ENCODE data around the gene UCHL5. TPM values are rescaled to one million over a fixed set of nuclear protein-coding genes. Genes with fewer than 3 reads are reported as not detected.

The UCHL5 gene, protein sequence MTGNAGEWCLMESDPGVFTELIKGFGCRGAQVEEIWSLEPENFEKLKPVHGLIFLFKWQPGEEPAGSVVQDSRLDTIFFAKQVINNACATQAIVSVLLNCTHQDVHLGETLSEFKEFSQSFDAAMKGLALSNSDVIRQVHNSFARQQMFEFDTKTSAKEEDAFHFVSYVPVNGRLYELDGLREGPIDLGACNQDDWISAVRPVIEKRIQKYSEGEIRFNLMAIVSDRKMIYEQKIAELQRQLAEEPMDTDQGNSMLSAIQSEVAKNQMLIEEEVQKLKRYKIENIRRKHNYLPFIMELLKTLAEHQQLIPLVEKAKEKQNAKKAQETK
- total RNA-seq = 89.2 and 97.2 TPM in 2 replicates

DNA sequence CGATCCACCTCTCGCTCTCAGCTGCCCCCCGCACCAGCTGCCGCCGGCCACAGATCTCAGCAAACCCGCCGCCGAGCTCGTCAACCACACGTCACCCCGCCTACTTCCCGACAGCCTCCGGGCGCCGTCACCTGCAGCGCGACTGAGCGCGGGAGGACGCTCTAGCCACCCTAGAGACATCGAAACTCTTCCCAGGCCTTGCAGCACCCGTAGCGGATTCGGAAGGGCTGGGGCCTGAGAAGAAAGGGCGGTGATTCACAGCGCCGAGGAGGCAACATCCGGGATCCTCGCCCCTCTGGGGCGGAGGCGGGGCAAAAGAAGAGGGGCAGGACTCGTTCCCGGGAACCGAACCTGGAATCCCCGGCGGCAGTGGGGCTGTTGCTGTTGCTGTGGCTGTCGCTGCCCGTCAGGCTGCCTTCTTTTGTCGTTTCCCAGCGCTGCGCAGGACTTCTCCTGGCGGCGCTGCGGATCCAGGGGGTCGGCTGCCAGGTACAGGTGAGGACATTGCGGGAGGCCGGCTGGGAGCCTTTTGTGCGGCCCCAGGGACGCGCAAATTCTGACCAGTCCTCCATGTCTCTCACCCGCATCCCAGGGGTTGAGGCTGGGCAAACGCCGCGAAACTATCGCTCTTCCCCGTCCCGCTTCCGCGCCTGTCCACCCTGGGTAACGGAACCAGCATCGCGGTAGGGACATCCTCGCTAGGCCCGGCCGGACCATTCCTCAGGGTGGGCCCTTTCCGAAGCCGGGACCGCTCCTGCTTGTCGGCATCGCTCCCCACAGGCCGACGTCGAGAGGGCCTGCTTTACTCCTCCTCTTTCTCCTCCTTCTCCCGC is at the start of gene UCHL5, which contains the start of gene RO60:
Gene UCHL5 (minus strand): TSS at position 79 of the 833 bp plus-strand sequence. CDS start 100 bp downstream, outside the sequence.
Gene RO60 (plus strand): TSS at position 331 of the 833 bp plus-strand sequence. CDS start 9,443 bp downstream, outside the sequence.
- Mint-ChIP-seq H3K36me3 (ENCODE audit: low read depth) (peaks cover 42% of the 10 kb centered on the region), H3K4me1 (peaks cover 46% of the 10 kb centered on the region), H3K4me3 (peak within 1 kb of the TSS; percentile 98), H3K9me3 (no peaks in the 10 kb centered on the region), H3K27ac (peak within 1 kb of the TSS; percentile 99), H3K27me3 (no peaks in the 10 kb centered on the region)
- DNase-seq = peak; percentile 98
- intact Hi-C loops (cut with micrococcal nuclease) = loop anchor here (1.0 to 5.0 kb wide), 7 partner anchors 46 to 457 kb away; partner anchors contain the start of genes CDC73 and GLRX2

DNA sequence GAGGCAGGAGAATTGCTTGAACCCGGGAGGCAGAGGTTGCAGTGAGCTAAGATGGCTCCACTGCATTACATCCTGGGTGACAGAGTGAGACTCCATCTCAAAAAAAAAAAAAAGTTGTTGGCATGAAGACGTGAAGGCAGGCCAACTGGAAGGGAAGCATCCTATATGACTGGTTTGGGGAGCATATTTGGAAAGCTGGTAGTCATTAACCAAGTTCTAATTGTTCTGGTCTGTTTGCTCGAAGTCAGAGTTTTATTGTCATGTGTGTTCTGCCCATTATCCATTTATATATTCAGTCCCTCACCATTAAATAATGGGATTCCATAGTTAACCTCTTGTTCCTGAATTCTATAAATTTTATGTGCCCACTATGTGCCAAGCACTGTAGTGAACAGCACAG is 49.3 kb upstream of the UCHL5 start:
- no peak for DNase-seq
- no peak overlapping the region for H3K27ac Mint-ChIP-seq
- H3K4me1 Mint-ChIP-seq = peaks cover 11% of the 10 kb centered on the region
- no peaks in the 10 kb centered on the region for H3K36me3 Mint-ChIP-seq (ENCODE audit: low read depth)
- H3K27me3 Mint-ChIP-seq = peaks cover 9% of the 10 kb centered on the region
- H3K4me3 Mint-ChIP-seq = no peak overlapping the region
- intact Hi-C loops (cut with micrococcal nuclease) = loop anchor here (5.0 kb wide), 1 partner anchor 301 kb away; the partner anchor contains the start of gene RGS2
- H3K9me3 Mint-ChIP-seq = no peaks in the 10 kb centered on the region

DNA sequence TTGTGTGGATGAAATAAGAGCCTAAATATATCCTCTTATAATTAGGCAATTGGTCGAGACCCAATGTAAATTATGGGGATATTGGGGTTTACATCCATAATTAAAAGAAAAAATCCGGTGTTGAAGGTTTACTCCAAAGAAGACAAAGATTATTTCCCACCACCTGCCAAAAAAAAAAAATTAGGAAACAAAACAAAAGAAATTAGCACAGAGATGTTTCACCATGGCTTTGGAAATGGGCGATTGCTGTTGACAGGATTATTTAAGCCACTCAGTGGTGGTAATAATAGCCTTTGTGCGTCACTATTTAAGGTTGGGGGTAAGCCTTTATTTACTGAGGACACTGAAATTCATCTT is 46.6 kb upstream of the UCHL5 start:
- Mint-ChIP-seq H3K9me3 (no peaks in the 10 kb centered on the region), H3K36me3 (ENCODE audit: low read depth) (no peaks in the 10 kb centered on the region), H3K27me3 (peaks cover 7% of the 10 kb centered on the region), H3K4me1 (peaks cover 20% of the 10 kb centered on the region), H3K27ac (peak overlapping the region; percentile 74), H3K4me3 (peak overlapping the region; percentile 94)
- intact Hi-C loops (cut with micrococcal nuclease) = loop anchor here (1.0 to 5.0 kb wide), 3 partner anchors 17 to 298 kb away; partner anchors contain the start of genes CDC73, RGS2, RO60 and UCHL5
- DNase-seq = no peak

DNA sequence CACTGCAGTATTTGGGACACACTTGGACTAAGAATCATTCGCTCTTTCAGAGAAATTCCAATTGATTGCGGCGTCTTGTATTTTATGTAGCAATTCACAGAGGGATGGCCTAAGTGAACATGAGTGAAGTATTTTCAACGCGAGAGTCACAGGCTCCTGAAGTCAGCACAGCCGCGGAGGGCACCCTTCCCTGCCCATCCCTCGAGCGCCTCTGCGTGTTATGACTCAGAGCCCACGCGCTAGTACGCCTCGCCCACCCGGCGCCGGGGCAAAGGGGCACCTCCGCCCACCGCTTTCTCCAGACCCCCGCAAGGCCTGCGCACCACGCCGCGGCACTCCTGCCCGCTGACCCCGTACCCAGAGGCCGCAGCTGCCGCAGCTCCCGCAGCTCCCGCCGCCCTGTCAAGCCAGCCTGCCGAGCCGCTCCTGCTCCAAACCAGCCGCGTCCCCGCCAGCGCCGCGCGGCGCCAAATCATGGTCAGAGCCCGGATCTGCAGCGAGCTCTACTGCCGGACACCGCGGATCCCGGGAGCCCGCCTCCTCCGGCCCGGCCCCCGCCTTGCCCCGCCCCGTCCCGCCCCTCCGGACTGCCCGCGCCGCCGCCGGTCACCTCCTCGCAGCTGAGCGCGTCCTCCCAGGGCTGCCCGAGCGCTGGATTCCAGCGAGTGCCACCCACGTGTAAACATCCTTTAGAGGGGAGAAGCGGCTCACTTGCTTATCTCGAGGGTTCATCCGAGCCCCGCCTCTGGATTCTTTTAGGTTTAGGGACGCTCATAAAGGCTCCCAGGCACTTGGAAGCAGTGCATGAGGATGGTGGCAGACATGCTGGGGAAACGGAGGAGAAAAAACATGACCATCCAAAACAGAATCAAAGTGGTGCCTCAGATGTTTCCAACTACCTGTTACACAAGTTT is 46.0 kb upstream of the UCHL5 start, which contains the start of gene GLRX2:
Gene GLRX2 (minus strand): TSS at position 508 of the 914 bp plus-strand sequence. CDS start 32 bp downstream, at position 476.
- H3K27ac Mint-ChIP-seq = peak within 1 kb of the TSS; percentile 79
- H3K4me1 Mint-ChIP-seq = peaks cover 20% of the 10 kb centered on the region
- peak; percentile 87 for DNase-seq
- peaks cover 6% of the 10 kb centered on the region for H3K36me3 Mint-ChIP-seq (ENCODE audit: low read depth)
- no peaks in the 10 kb centered on the region for H3K9me3 Mint-ChIP-seq
- peaks cover 7% of the 10 kb centered on the region for H3K27me3 Mint-ChIP-seq
- H3K4me3 Mint-ChIP-seq = peak within 1 kb of the TSS; percentile 94
- intact Hi-C loops (cut with micrococcal nuclease) = loop anchor here (1.0 to 5.0 kb wide), 3 partner anchors 17 to 298 kb away; partner anchors contain the start of genes CDC73, RGS2, RO60 and UCHL5

DNA sequence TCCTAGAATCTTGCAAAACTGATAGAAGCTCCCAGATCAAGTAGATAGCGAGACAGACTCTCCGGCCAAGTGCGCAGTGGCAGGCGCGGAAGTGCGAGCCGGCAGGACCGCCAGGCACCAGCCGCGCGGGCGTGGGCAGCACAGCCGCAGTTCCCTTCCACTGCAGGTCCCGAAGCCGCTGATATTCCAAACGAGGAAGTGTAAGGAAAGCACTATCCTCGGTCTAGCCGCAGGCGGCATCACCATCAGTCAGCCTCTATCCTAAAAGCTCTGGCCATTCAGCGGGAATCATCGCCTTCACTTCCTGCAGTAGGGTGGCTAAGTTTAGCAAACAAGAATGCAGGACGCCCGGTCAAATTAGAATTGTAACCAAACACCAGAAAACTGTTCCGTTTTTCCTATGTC is 45.3 kb upstream of the UCHL5 start:
- peaks cover 7% of the 10 kb centered on the region for H3K27me3 Mint-ChIP-seq
- intact Hi-C loops (cut with micrococcal nuclease) = no loop called here
- no peaks in the 10 kb centered on the region for H3K9me3 Mint-ChIP-seq
- DNase-seq = peak; percentile 77
- H3K4me1 Mint-ChIP-seq = peaks cover 20% of the 10 kb centered on the region
- H3K27ac Mint-ChIP-seq = peak overlapping the region; percentile 79
- peaks cover 11% of the 10 kb centered on the region for H3K36me3 Mint-ChIP-seq (ENCODE audit: low read depth)
- H3K4me3 Mint-ChIP-seq = peak overlapping the region; percentile 94

DNA sequence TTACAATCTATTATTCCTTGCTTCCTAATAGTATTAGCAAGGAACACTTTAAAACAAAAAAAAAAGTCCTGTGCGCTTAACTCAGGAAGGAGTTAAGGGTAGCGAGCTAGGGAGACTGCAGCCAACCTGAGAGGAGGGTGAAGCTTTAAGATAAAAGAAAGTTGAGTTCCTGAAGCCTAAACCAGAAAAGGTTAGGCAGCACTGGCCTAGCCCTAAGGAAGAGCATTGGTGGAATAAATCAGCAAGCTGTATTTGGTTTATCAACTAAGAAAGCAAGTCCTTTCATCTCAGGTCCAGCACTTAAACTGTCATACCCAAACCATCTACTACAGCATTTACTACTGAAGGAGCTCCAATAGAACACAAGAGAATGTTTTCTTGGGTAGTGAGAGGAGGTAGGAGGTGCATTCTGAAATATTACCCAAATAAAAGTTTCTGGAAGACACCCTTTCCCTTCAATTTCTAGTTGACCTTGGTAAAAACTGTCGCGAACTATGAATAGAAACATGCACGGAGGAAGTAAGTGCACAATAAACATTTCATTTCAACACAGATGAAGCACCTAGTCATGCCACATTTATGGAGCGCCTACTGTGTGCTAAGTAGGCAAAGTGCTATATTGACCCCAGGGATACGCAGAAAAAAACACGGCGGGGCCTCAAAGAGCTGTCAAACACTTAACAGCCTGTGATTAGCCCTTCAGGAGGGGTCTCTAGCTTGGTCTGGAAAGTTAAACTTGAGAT is 44.8 kb upstream of the UCHL5 start:
- Mint-ChIP-seq H3K4me1 (peaks cover 20% of the 10 kb centered on the region), H3K27ac (peak overlapping the region; percentile 51), H3K27me3 (peaks cover 5% of the 10 kb centered on the region), H3K4me3 (peak overlapping the region; percentile 94), H3K9me3 (no peaks in the 10 kb centered on the region), H3K36me3 (ENCODE audit: low read depth) (peaks cover 11% of the 10 kb centered on the region)
- intact Hi-C loops (cut with micrococcal nuclease) = no loop called here
- no peak for DNase-seq

DNA sequence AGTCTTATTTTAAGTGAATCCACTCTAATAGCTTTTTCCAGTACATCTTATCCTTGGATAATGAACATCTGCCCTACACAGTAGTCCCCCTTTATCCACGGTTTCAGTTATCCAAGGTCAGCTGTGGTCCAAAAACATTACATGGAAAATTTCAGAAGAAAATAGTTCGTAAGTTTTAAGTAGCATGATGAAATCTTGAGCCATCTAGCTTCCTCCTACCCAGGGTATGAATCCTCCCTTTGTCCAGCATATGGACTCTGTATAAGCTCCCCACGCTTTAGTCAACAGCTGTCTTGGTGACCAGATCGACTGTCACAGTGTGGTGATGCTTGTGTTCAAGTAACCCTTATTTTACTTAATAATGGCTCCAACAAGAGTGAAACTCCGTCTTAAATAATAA is 43.5 kb upstream of the UCHL5 start:
- intact Hi-C loops (cut with micrococcal nuclease) = no loop called here
- Mint-ChIP-seq H3K36me3 (ENCODE audit: low read depth) (peaks cover 15% of the 10 kb centered on the region), H3K27ac (no peak overlapping the region)

DNA sequence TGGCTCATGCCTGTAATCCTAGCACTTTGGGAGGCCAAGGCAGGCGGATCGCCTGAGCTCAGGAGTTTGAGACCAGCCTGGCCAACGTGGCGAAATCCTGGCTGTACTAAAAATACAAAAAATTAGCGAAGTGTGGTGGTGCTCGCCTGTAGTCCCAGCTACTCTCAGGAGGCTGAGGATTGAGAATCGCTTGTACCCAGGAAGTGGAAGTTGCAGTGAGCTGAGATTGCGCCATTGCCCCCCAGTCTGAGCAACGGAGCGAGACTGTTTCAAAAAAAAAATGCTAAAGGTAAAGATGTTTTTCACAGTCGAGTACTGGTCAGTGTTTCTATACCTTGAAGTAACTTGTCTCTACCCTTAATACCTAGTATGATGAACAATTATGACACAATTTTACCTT is 35.0 kb upstream of the UCHL5 start:
- Mint-ChIP-seq H3K27me3 (no peaks in the 10 kb centered on the region), H3K4me3 (no peak overlapping the region), H3K9me3 (no peaks in the 10 kb centered on the region), H3K27ac (no peak overlapping the region), H3K36me3 (ENCODE audit: low read depth) (peaks cover 30% of the 10 kb centered on the region), H3K4me1 (no peaks in the 10 kb centered on the region)
- intact Hi-C loops (cut with micrococcal nuclease) = no loop called here
- no peak for DNase-seq

More for the DNA sequence above, 43.5 kb upstream of the UCHL5 start:
- Mint-ChIP-seq H3K9me3 (no peaks in the 10 kb centered on the region), H3K4me3 (no peak overlapping the region), H3K4me1 (peaks cover 20% of the 10 kb centered on the region), H3K27me3 (peaks cover 2% of the 10 kb centered on the region)
- DNase-seq = no peak

DNA sequence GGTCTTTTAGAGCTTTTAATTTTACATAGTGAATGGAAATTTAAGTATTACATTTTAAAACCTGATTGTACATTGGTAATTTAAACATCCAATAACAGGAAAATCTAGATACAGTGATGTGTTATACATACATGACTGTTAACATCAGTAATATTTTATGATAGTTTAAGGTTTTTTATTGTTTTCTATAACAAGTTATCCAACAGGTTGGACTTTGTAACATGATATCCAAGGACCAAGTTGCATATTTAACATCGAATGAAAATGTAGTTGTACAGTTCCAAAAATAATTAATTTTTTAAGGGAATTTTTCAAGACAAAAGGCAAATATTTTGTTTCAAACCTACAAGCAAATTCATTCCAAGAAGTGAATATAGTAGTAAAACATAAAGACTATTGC is 31.7 kb upstream of the UCHL5 start:
- DNase-seq = no peak
- H3K27me3 Mint-ChIP-seq = no peaks in the 10 kb centered on the region

DNA sequence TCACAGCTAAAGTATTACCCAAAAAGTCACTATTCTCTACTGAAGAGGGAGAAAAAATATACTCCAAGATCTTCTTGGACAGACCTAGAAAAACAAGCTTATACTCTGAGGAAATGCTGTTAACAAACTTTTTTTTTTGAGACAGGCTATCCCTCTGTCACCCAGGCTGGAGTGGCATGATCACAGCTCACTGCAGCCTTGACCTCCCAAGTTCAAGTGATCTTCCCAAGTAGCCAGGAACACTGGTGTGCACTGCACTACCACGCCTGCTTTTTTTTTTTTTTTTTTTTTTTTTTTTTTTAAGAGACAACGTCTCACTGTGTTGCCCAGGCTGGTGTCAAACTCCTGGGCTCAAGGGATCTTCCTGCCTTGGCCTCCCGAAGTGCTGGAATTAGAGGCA is 28.7 kb upstream of the UCHL5 start:
- Mint-ChIP-seq H3K27me3 (no peaks in the 10 kb centered on the region), H3K9me3 (no peaks in the 10 kb centered on the region), H3K4me1 (peaks cover 1% of the 10 kb centered on the region), H3K4me3 (no peak overlapping the region), H3K36me3 (ENCODE audit: low read depth) (peaks cover 26% of the 10 kb centered on the region), H3K27ac (no peak overlapping the region)
- no peak for DNase-seq
- intact Hi-C loops (cut with micrococcal nuclease) = no loop called here

More for the DNA sequence above, 31.7 kb upstream of the UCHL5 start:
- intact Hi-C loops (cut with micrococcal nuclease) = no loop called here
- Mint-ChIP-seq H3K9me3 (no peaks in the 10 kb centered on the region), H3K27ac (no peak overlapping the region), H3K36me3 (ENCODE audit: low read depth) (peaks cover 19% of the 10 kb centered on the region), H3K4me1 (peaks cover 1% of the 10 kb centered on the region), H3K4me3 (no peak overlapping the region)

DNA sequence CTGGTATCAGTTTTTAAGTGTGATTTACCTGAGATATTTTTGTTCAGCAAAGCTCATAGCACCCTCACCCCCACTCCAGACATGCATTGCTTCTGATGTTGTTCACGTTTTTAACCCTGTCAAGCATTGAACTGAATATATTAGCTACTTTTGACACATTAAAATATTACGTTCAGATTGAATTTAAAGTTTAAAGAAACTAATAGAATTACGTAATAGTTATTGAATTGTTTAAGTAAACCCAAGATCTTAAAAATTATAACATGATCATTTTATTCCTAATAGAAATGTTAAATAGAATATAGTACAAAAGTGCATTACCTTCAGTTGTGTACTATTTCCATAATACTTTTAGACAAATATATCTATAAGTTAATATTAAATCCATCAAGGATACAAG is 27.2 kb upstream of the UCHL5 start:
- intact Hi-C loops (cut with micrococcal nuclease) = no loop called here
- Mint-ChIP-seq H3K9me3 (no peaks in the 10 kb centered on the region), H3K4me1 (peaks cover 1% of the 10 kb centered on the region), H3K27me3 (no peaks in the 10 kb centered on the region), H3K4me3 (no peak overlapping the region), H3K27ac (no peak overlapping the region), H3K36me3 (ENCODE audit: low read depth) (peaks cover 33% of the 10 kb centered on the region)
- DNase-seq = no peak

DNA sequence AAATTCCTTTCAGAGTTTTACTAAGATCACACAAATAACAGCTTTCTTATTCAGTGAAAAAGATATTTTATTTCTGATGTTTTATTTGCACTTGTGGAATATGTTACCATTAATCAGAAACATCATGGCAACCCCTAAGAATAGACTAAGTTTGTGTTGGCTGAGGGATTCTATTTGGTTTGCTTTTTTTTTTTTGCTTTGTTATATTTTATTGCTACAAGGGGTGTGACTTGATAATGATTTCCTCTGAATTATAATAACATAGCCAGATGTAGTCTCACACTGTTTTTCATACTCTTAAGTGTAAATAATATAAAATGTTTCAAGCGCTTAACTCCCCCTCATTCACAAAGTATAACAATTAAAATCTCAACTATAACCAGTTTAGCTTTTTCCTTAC is 26.1 kb upstream of the UCHL5 start:
- no peaks in the 10 kb centered on the region for H3K9me3 Mint-ChIP-seq
- peaks cover 36% of the 10 kb centered on the region for H3K36me3 Mint-ChIP-seq (ENCODE audit: low read depth)
- no peak for DNase-seq
- H3K27ac Mint-ChIP-seq = no peak overlapping the region
- H3K27me3 Mint-ChIP-seq = no peaks in the 10 kb centered on the region
- peaks cover 1% of the 10 kb centered on the region for H3K4me1 Mint-ChIP-seq
- intact Hi-C loops (cut with micrococcal nuclease) = no loop called here
- H3K4me3 Mint-ChIP-seq = no peak overlapping the region

All from activated CD4-positive, alpha-beta T cell treated with anti-CD3 and anti-CD28 coated beads, Interleukin-2, amount 10 ng/mL, durations not matched to agents 24 days and 14 days (primary cell).